OCI-LY7 (cell line): ENCODE data around the gene PDZK1IP1.

ENCODE experiments used
- CTCF ChIP-seq: fragments of 200-600 bp; sonication (generic); conservative IDR thresholded peaks from 2 replicates; pipeline ENCODE4 v1.5.1; 2014; ENCODE audit warnings: mild to moderate bottlenecking, antibody characterized with exemption, low read length, moderate library complexity, mixed read lengths
- EZH2phosphoT487 ChIP-seq: fragments of 200-600 bp; sonication (generic); IDR thresholded peaks from 2 replicates; pipeline ENCODE4 v1.6.1; 2018; ENCODE audit warnings: low read depth, borderline replicate concordance, mild to moderate bottlenecking, mixed run types, antibody characterized with exemption, low read length, moderate library complexity, mixed read lengths

DNA sequence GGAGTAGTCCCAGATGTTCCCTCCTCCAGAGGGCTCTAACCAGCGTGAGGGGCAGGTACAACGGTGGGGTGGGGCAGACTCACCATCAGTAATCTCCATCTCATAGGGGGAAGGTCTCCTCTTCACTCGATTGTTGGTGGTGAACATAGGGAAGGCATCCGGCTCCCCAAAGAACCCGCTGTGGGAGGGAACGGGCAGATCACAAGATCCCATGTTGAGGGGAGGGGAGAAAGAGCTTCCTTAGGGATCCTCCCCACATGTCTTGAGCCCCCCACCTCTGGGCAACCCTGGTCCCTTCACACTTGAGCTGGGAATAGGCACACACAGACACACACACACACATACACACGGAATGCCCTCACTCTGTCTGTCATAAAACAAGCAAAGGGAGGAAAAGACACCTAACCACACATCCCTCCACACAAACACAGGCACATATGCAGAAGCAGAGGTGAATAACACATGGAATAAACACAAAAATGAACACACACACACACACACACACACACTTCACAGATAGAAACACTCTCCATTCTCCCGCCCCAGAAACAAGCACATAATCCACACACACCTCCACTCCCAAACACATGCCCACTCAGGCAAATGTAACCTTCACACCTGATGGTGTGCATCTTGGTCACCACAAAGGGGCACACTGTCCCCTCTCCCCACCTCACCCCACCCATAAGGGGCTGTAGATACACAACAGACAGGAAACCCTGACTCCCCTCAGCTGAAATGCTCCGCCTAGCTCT lies 34.3 kb upstream of the PDZK1IP1 start:
- no peak for TF ChIP-seq CTCF
- TF ChIP-seq EZH2phosphoT487 = no peak
